HG03103 (cell line): ENCODE data around the gene MPL.

Experiments
- ATAC-seq: cut with Tn5 transposase; IDR thresholded peaks from one replicate; pipeline ENCODE4 v1.9.1; 2021; ENCODE audit warnings: low read depth; ENCODE audit not compliant: unreplicated experiment

The MPL gene

DNA sequence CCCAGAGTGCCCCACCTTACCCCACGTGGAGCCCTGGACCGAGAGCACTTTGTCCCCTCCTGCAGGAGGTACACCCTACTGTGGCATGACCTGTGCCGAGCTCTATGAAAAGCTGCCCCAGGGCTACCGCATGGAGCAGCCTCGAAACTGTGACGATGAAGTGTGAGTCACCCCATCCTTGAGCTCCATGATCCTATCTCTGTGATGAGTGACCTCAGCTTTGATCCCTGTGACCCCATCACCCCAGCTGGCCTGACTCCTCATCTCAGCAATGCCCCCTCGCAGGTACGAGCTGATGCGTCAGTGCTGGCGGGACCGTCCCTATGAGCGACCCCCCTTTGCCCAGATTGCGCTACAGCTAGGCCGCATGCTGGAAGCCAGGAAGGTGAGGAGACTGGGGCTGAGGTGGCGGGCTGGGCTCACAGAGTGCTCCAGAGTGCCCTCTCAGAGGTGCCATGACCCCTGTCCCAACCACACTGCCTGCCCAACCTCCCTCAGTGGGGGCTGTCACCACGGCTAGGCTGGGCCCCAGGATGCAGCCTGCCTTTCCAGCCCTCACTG lies 16.2 kb upstream of the MPL start:
- ATAC-seq, result no peak

DNA sequence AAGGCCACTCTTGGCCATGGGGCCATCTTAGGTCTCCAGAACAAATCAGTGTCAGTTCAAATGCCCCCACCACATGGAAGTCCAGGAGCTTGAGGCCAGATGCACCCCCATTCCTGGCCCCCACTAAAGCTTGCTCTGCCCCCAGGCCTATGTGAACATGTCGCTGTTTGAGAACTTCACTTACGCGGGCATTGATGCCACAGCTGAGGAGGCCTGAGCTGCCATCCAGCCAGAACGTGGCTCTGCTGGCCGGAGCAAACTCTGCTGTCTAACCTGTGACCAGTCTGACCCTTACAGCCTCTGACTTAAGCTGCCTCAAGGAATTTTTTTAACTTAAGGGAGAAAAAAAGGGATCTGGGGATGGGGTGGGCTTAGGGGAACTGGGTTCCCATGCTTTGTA lies 15.1 kb upstream of the MPL start:
- no peak for ATAC-seq

GRCh38 chr1:43324810-43325209 lies 12.8 kb upstream of the MPL start:
- no peak for ATAC-seq

GRCh38 chr1:43325381-43325780 lies 12.2 kb upstream of the MPL start:
- no peak for ATAC-seq

DNA sequence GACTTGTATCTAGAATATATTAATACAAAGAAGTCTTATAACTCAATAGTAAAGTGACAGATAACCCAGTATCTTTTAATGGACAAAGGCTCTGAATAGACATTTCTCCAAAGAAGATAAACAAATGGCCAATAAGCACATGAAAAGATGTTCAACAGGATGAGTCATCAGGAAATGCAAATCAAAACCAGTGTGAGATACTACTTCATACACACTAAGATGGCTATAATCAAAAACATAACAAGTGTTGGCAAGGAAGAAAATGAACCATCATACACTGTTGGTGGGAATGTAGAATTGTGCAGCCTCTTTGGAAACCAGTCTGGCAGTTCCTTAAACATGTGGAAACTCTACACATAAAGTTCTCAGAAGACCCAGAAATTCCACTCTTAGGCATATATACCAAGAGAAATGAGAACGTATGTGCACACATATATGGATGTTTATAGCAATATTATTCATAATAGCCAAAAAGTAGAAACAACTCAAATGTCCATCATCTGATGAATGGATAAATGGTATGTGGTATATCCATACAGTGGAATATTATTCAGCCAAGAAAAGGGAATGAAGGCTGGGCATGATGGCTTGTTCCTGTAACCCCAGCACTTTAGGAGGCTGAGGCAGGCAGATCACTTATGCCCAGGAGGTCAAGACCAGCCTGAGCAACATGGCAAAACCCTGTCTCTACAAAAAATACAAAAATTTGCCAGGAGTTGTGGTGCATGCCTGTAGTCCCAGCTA lies 9.9 kb upstream of the MPL start:
- ATAC-seq, result no peak

DNA sequence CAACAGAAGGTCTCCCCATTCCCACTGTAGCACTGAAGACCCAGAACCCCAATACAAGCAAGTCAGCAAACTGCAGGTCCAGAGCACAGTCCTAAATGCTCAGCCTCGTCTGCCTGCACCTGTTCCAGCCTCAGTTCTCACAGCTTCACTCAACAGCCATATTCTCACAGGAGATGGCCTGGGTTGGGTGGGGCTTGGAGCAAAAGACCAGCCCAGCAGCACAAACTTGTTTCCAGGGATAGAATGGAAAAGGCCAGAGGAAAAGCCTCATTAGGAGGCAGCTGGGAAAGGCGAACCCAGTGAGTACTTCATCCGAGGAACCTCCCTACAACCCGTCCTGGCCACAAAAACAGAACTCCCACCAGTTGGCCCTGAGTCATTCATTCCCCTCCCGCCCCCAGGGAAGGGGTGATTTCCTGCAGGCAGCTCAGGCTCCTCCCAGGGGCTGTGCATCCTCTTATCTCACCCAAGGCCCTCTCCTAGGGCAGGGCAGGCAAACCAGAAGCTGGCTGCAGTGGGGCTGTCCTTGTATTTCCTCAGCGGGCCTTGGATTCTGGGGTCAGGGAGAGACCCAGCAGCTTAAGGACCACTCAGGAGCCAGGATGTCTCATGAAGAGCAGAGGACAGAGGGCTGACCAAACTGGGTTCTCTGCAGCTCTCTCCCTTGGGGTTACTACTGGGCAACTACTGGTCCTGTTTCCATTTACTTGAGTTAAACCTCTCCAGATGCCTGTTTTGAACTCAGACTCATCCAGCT lies 7.4 kb upstream of the MPL start:
- no peak for ATAC-seq

GRCh38 chr1:43331688-43332087 lies 5.9 kb upstream of the MPL start:
- ATAC-seq, result no peak

DNA sequence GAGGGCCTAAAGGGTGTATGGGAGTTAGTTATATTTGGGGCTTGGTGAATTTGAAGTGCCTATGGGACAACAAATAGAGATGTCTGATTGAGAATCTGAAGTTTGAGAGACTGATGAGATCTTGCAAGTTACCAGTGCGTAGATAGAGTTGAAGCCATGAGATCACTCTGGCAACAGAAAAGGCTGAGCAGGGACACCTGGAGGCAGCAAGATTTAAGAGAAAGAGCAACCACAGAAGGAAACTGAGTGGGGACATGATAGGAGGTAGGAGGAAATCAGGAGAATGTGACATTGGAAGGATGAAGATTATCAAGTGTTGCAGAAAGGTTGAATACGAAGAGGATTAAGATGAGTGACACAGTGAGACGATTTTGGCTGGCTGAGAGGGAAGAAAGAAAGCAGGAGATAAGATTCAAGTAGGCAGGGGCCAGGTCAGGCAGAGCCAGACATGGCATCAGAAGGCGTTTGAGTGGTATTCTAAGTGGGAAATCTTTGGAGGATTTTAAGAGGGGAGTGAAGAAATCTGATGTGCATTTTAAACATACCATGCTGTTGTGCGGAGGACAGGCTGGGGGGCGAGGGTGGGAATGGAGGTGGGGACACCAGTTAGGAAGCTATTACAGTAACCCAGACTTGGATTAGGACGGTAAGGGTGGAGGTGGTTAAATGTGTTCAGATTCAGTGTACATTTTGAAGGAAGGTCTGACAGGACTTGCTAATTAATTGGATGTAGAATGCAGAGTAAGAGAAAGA lies 3.0 kb upstream of the MPL start:
- ATAC-seq, result no peak

GRCh38 chr1:43338001-43338400 lies 383 bp downstream of the MPL start:
- ATAC-seq, result no peak

GRCh38 chr1:43339584-43340232 lies 2.1 kb downstream of the MPL start:
- no peak for ATAC-seq

DNA sequence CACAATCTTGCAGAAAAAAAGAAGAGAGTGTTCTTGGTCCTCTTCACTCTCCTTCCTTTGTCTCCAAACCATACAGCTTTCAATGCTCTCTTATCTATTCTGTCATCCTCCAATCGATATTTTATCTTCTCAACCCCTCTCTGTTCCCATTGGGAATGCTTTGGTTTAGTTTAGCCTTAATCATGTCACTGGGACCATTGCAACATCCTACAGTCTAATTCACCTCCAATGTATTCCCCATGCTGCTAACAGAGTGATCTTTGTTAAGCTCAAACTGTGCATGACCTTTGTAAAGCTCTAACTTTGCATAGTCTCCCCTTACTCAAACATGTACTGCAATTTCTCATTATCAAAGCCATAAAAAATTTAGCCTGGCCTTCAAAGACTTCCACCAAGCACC lies 2.9 kb downstream of the MPL start:
- no peak for ATAC-seq

GRCh38 chr1:43344267-43344850 lies 6.7 kb downstream of the MPL start:
- ATAC-seq, result no peak

GRCh38 chr1:43345120-43345519 lies 7.5 kb downstream of the MPL start:
- ATAC-seq, result no peak

DNA sequence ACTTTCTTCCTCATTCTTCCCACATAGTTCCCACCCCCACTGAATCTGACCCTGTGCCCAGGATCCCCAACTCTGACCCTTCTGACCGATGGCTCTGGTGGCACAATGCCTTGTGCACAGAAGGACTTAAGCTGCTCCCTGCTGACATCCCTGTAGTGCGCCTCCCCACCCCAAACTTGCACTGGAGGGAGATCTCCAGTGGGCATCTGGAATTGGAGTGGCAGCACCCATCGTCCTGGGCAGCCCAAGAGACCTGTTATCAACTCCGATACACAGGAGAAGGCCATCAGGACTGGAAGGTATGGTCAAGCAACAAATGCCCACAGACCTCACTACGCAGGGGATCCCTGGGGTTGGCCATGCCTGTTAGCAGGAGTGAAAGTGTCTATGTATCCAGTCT lies 9.0 kb downstream of the MPL start:
- no peak for ATAC-seq

DNA sequence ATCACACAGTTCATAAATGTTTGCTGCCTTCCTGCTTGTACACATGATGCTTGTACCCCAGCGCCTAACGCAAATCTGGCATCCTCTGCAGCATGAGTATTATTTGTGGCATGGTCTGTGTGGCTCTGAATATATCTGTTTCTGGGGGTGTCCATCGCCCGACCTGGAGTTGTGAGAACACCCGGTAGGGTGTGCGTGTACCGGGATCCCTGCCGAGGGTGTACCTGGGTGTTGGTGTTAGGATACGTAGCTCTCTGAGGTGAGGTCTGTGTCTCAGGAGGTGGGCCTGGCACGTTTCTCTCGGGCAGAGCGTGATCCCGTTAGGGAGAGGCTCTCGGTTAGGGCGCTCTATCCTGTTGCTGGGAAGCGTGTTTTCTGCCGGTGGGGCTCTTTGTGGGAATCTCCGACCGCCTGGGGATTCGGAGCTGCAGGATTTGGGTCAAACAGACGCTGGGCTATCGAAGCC lies 10.8 kb downstream of the MPL start:
- ATAC-seq, result no peak

- ATAC-seq, result no peak
These were observed 11.4 kb downstream of the MPL start for GRCh38 chr1:43348809-43349593.

DNA sequence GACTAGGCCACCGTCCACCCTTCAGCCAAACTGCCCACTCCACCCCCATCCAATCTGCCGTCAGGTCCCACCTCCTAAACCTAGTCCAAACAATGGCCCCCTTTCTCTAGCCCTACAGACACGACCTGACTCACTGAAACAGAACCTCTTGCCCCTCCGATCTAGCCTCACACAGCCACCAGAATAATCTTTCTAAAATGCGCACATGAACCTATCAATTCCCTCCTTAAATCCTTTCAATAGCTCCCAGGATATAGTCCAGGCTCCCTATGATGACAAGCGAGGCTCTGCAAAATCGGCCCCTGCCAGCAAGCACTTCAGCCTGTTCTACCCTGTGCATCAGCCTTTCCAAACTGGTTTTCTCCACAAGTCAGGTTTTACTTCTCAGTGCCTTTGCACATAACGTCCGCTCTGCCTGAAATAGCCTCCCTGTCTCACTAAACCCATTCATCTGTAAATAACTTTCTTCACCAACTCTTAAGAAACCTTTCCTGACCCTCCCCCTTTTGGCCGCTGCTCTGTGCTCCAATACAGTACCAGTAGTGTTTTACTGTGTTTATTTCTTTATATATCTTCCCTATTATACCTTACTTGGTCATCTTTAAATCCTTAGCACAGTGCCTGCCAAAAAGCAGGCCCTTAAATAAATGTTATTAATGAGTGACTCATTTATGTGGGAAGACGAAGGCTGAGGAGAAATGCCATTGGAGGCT lies 12.1 kb downstream of the MPL start:
- ATAC-seq, result no peak

- ATAC-seq, result no peak
These were observed 13.4 kb downstream of the MPL start for GRCh38 chr1:43350976-43351375.
